HG03159 (cell line): ENCODE results near the gene PIN1.

Experiments
- ATAC-seq: cut with Tn5 transposase; IDR thresholded peaks from one replicate; pipeline ENCODE4 v1.9.1; 2021; ENCODE audit warnings: mild to moderate bottlenecking, moderate library complexity; ENCODE audit not compliant: unreplicated experiment

The PIN1 gene

GRCh38 chr19:9883231-9883758 lies 48.2 kb downstream of the PIN1 start:
- no peak for ATAC-seq

- no peak for ATAC-seq
These were observed 48.6 kb downstream of the PIN1 start for GRCh38 chr19:9883764-9884163.

- ATAC-seq: no peak
These were observed 50.0 kb downstream of the PIN1 start for GRCh38 chr19:9885077-9885552.

- ATAC-seq: no peak
These were observed 56.7 kb downstream of the PIN1 start for GRCh38 chr19:9891609-9892373.
